ENCODE measurements around the gene TRAPPC1. TPM values are rescaled to one million over a fixed set of nuclear protein-coding genes. Genes with fewer than 3 reads are reported as not detected.

Gene TRAPPC1
- total RNA-seq, 1 experiment from 2014 or later: 54.2 TPM

Other genes starting within 250 kb of the TRAPPC1 start
- gene TP53, start 244.5 kb downstream of the TRAPPC1 start, total RNA-seq (2014; rRNA removed; shearing (Covaris generic)): 99.3 and 107 TPM in 2 replicates
- gene WRAP53, start 243.5 kb downstream of the TRAPPC1 start, total RNA-seq (2014; rRNA removed; shearing (Covaris generic)): 26.0 and 27.4 TPM in 2 replicates
- 7.6 and 11.3 TPM in 2 replicates for gene EFNB3, start 226.7 kb downstream of the TRAPPC1 start, total RNA-seq (2014; rRNA removed; shearing (Covaris generic))
- 0.17 TPM in 2 replicates for gene DNAH2, start 214.2 kb downstream of the TRAPPC1 start, total RNA-seq (2014; rRNA removed; shearing (Covaris generic))
- gene KDM6B, start 97.7 kb downstream of the TRAPPC1 start, total RNA-seq (2014; rRNA removed; shearing (Covaris generic)): 0.16 and 0.93 TPM in 2 replicates
- gene TMEM88, start 76.9 kb downstream of the TRAPPC1 start, total RNA-seq (2014; rRNA removed; shearing (Covaris generic)): not detected in 2 replicates
- 200 and 243 TPM in 2 replicates for gene NAA38, start 74.4 kb downstream of the TRAPPC1 start, total RNA-seq (2014; rRNA removed; shearing (Covaris generic))
- 15.7 and 18.4 TPM in 2 replicates for gene CYB5D1, start 73.9 kb downstream of the TRAPPC1 start, total RNA-seq (2014; rRNA removed; shearing (Covaris generic))
- 89.2 and 104 TPM in 2 replicates for gene CHD3, start 43.2 kb downstream of the TRAPPC1 start, total RNA-seq (2014; rRNA removed; shearing (Covaris generic))
- 1.5 and 1.8 TPM in 2 replicates for gene RNF227, start 15.7 kb downstream of the TRAPPC1 start, total RNA-seq (2014; rRNA removed; shearing (Covaris generic))
- 0.38 and 0.55 TPM in 2 replicates for gene KCNAB3, start 2.1 kb downstream of the TRAPPC1 start, total RNA-seq (2014; rRNA removed; shearing (Covaris generic))
- 34.5 and 35.4 TPM in 2 replicates for gene CNTROB, start 260 bp upstream of the TRAPPC1 start, total RNA-seq (2014; rRNA removed; shearing (Covaris generic))
- gene GUCY2D, start 70.7 kb upstream of the TRAPPC1 start, total RNA-seq (2014; rRNA removed; shearing (Covaris generic)): not detected in 2 replicates
- 0.14 TPM in 1 of 2 replicates, not detected in the other for gene ALOX15B, start 107.1 kb upstream of the TRAPPC1 start, total RNA-seq (2014; rRNA removed; shearing (Covaris generic))
- not detected in 2 replicates for gene ALOX12B, start 155.8 kb upstream of the TRAPPC1 start, total RNA-seq (2014; rRNA removed; shearing (Covaris generic))
- gene ALOXE3, start 186.6 kb upstream of the TRAPPC1 start, total RNA-seq (2014; rRNA removed; shearing (Covaris generic)): 0.05 TPM in 1 of 2 replicates, not detected in the other
- not detected in 2 replicates for gene HES7, start 192.2 kb upstream of the TRAPPC1 start, total RNA-seq (2014; rRNA removed; shearing (Covaris generic))
- gene PER1, start 220.5 kb upstream of the TRAPPC1 start, total RNA-seq (2014; rRNA removed; shearing (Covaris generic)): 6.9 and 7.5 TPM in 2 replicates
- 1.9 and 4.3 TPM in 2 replicates for gene VAMP2, start 231.0 kb upstream of the TRAPPC1 start, total RNA-seq (2014; rRNA removed; shearing (Covaris generic))
- 35.8 and 39.3 TPM in 2 replicates for gene TMEM107, start 244.4 kb upstream of the TRAPPC1 start, total RNA-seq (2014; rRNA removed; shearing (Covaris generic))

Data from A172 (cell line).